Type B pancreatic cell (in vitro differentiated cells): ENCODE measurements around the gene ZNF750. TPM values are rescaled to one million over a fixed set of nuclear protein-coding genes. Genes with fewer than 3 reads are reported as not detected.
A peak's percentile ranks its signal among the peaks of the same experiment; 100 is the strongest.

Source experiments
- DNase-seq: peaks from one replicate; pipeline ENCODE4 v3.0.0; 2021; ENCODE audit warnings: mixed read lengths; ENCODE audit not compliant: unreplicated experiment; ENCODE audit errors: extremely low spot score
- H3K27ac Mint-ChIP-seq: 2 replicates; pipeline ENCODE4 v1.8.0; 2021; ENCODE audit warnings: mild to moderate bottlenecking, mixed read lengths
- H3K27me3 Mint-ChIP-seq: 2 replicates; pipeline ENCODE4 v1.8.0; 2021; ENCODE audit warnings: mixed read lengths
- H3K36me3 Mint-ChIP-seq: 2 replicates; pipeline ENCODE4 v1.8.0; 2021; ENCODE audit warnings: mixed read lengths
- H3K4me1 Mint-ChIP-seq: one replicate; pipeline ENCODE4 v1.8.0; 2021; ENCODE audit warnings: mixed read lengths; ENCODE audit not compliant: unreplicated experiment
- H3K4me3 Mint-ChIP-seq: 2 replicates; pipeline ENCODE4 v1.8.0; 2021; ENCODE audit warnings: mild to moderate bottlenecking, mixed read lengths
- H3K9me3 Mint-ChIP-seq: 2 replicates; pipeline ENCODE4 v1.8.0; 2021; ENCODE audit warnings: mixed read lengths
- CTCF ChIP-seq: fragments of 200-600 bp; sonication (generic); conservative IDR thresholded peaks from 2 replicates; pipeline ENCODE4 v1.5.0; 2021; ENCODE audit warnings: antibody characterized with exemption, mild to moderate bottlenecking
- total RNA-seq: library from RNA; stranded (reverse); gene quantifications from 2 replicates; pipeline ENCODE4 v1.2.1, GENCODE V29; 2021; ENCODE audit warnings: low replicate concordance

The ZNF750 gene
- total RNA-seq, 1 donor from 2014 or later = 10.3 TPM

- TF ChIP-seq CTCF = no peak
- Mint-ChIP-seq H3K36me3 (peaks cover 36% of the 10 kb centered on the region), H3K9me3 (peaks cover 6% of the 10 kb centered on the region), H3K4me3 (no peak overlapping the region), H3K27ac (peak overlapping the region; percentile 39), H3K27me3 (no peaks in the 10 kb centered on the region), H3K4me1 (no peaks in the 10 kb centered on the region)
- no peak for DNase-seq
Measured at GRCh38 chr17:82826956-82827355, 12.9 kb downstream of the ZNF750 start.

GRCh38 chr17:82826211-82826610 lies 13.6 kb downstream of the ZNF750 start:
- Mint-ChIP-seq H3K9me3 (peaks cover 6% of the 10 kb centered on the region), H3K27ac (no peak overlapping the region), H3K36me3 (peaks cover 34% of the 10 kb centered on the region), H3K4me1 (no peaks in the 10 kb centered on the region), H3K27me3 (no peaks in the 10 kb centered on the region), H3K4me3 (no peak overlapping the region)
- no peak for TF ChIP-seq CTCF
- DNase-seq = no peak

DNA sequence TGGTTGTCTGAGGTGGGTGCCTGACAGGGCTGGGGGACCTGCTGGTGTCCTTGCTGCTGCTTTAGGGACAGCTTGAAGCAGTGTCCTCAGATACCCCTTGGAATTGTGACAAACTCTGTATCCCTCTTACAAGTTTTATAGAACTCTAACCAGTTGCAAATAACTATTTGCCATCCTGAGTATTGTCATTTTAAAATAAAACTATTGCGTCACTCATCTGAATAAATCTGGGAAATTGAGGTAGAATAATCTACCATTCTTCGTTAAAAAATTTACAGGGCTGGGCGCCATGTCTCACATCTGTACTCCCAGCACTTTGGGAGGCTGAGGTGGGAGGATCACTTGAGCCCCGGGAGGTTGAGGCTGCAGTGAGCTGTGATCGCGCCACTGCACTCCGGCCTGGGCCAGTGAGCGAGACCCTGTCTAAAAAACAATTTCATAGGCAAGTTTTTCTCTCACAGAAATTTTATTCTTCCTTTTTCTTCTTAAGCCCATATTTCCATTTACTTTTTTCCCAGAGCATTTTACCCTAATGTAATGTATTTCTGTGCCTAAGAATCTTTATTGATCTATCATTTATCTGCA lies 14.2 kb downstream of the ZNF750 start:
- H3K27ac Mint-ChIP-seq = no peak overlapping the region
- no peaks in the 10 kb centered on the region for H3K27me3 Mint-ChIP-seq
- no peaks in the 10 kb centered on the region for H3K4me1 Mint-ChIP-seq
- H3K36me3 Mint-ChIP-seq = peaks cover 34% of the 10 kb centered on the region
- no peak for DNase-seq
- H3K9me3 Mint-ChIP-seq = peaks cover 6% of the 10 kb centered on the region
- TF ChIP-seq CTCF = no peak
- H3K4me3 Mint-ChIP-seq = no peak overlapping the region

DNA sequence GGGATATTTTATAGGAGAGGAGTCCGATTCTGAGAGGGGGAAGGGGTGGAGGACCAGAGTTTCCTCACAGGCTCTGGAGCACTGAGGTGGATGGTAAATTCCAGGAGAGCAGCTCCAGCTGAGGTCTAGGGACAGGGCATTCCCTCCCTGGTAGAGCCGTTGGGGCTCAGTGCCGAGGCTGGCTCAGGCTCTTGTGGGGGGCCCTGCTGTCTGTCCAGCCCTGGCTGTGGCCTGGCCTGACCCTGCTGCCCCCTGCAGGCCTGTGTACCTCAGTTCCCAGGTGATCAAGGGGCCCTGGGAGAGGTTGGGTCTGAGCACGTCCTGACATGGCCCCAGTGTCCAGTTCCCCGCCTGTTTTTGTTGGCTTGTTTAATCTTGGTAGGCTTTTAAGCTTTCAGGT lies 16.8 kb downstream of the ZNF750 start:
- no peaks in the 10 kb centered on the region for H3K4me1 Mint-ChIP-seq
- peak; percentile 27 for TF ChIP-seq CTCF
- peaks cover 36% of the 10 kb centered on the region for H3K36me3 Mint-ChIP-seq
- H3K27me3 Mint-ChIP-seq = no peaks in the 10 kb centered on the region
- no peak for DNase-seq
- no peak overlapping the region for H3K4me3 Mint-ChIP-seq
- peaks cover 10% of the 10 kb centered on the region for H3K9me3 Mint-ChIP-seq
- H3K27ac Mint-ChIP-seq = no peak overlapping the region

DNA sequence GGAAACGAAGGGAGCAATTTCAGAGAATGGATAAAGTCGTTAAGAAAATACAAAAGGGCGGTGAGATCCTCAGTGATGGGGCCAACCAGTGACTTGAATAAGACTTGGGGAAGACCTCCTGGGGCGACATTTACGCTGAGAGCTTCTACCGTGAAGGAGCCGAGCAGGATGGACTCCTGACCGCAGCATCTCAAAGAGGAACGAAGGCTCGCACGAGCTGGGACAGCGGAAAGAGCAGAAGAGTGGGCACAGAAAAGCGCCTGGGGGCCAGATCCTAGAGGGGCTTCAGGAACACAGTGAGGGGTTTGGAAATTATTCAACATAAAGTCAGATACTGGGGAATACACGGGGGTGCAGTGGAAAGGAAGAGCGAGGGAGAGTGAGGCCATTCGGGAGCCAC lies 17.5 kb downstream of the ZNF750 start:
- peaks cover 35% of the 10 kb centered on the region for H3K36me3 Mint-ChIP-seq
- no peak for TF ChIP-seq CTCF

GRCh38 chr17:82821554-82821953 lies 18.3 kb downstream of the ZNF750 start:
- no peaks in the 10 kb centered on the region for H3K4me1 Mint-ChIP-seq
- DNase-seq = no peak
- H3K4me3 Mint-ChIP-seq = no peak overlapping the region
- no peaks in the 10 kb centered on the region for H3K27me3 Mint-ChIP-seq
- H3K36me3 Mint-ChIP-seq = peaks cover 35% of the 10 kb centered on the region
- no peak overlapping the region for H3K27ac Mint-ChIP-seq
- TF ChIP-seq CTCF = no peak
- H3K9me3 Mint-ChIP-seq = peaks cover 5% of the 10 kb centered on the region

More for the DNA sequence above, 17.5 kb downstream of the ZNF750 start:
- H3K4me3 Mint-ChIP-seq = no peak overlapping the region
- peaks cover 5% of the 10 kb centered on the region for H3K9me3 Mint-ChIP-seq
- no peaks in the 10 kb centered on the region for H3K27me3 Mint-ChIP-seq
- no peak for DNase-seq
- no peaks in the 10 kb centered on the region for H3K4me1 Mint-ChIP-seq
- no peak overlapping the region for H3K27ac Mint-ChIP-seq
